ENCODE measurements around the gene CD276. TPM values are rescaled to one million over a fixed set of nuclear protein-coding genes. Genes with fewer than 3 reads are reported as not detected.

The CD276 gene
- total RNA-seq, 4 donors from 2014 or later, result 22.8 to 48.7 (median 30.8) TPM

DNA sequence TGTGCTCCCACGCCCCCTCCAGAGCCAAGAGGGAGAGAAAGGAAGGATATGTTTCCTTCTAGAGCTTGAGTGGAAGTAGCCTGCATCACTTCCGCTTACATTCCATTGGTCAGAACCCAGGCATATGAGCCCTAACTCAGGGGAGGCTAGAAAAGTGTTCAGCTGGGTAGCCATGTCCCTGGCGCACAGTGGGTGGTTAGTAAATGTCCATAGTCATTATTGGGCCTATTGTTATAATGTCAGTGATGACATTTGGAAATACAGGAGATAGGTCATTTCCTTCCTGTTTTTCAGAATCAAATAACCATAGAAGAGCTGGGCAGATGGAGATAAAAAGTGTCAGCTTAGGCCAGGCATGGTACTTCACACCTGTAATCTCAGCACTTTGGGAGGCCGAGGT, 27.3 kb downstream of the CD276 start:
- Histone ChIP-seq H3K27ac (no peak overlapping the region), H3K9me3 (no peaks in the 10 kb centered on the region), H3K27me3 (no peaks in the 10 kb centered on the region), H3K36me3 (peaks cover 0 to 21% (median 0%) of the 10 kb centered on the region in 3 donors), H3K4me1 (no peaks in the 10 kb centered on the region), H3K4me3 (no peak overlapping the region)
- TF ChIP-seq POLR2A (IDR thresholded peaks at IDR 0.05), result no peak
- TF ChIP-seq, protein P1, sequence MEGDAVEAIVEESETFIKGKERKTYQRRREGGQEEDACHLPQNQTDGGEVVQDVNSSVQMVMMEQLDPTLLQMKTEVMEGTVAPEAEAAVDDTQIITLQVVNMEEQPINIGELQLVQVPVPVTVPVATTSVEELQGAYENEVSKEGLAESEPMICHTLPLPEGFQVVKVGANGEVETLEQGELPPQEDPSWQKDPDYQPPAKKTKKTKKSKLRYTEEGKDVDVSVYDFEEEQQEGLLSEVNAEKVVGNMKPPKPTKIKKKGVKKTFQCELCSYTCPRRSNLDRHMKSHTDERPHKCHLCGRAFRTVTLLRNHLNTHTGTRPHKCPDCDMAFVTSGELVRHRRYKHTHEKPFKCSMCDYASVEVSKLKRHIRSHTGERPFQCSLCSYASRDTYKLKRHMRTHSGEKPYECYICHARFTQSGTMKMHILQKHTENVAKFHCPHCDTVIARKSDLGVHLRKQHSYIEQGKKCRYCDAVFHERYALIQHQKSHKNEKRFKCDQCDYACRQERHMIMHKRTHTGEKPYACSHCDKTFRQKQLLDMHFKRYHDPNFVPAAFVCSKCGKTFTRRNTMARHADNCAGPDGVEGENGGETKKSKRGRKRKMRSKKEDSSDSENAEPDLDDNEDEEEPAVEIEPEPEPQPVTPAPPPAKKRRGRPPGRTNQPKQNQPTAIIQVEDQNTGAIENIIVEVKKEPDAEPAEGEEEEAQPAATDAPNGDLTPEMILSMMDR (IDR thresholded peaks at IDR 0.05), result no peak
- DNase-seq, result no peak

DNA sequence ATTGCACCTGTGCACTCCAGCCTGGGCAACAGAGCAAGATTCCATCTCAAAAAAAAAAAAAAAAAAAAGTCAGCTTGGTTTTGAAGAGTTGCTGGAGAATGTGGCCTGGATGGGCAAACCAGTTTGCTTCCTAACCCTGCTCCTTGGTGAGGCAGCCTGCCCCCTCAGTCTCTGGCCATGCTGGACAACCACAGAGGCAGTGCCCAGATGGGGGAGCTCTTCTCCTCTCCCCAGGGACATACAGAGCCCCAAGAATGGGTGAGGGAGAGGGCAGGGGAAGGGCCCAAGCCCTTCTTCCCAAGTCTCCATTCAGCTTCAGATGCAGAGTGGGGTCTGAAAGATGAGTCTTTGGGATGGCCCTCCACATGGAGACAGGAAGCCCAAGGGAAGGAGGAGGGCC, 27.9 kb downstream of the CD276 start:
- H3K36me3 ChIP-seq, result peaks cover 0 to 21% (median 0%) of the 10 kb centered on the region in 3 donors
- DNase-seq, result no peak
- H3K27me3 ChIP-seq, result no peaks in the 10 kb centered on the region
- no peak overlapping the region for H3K4me3 ChIP-seq
- no peaks in the 10 kb centered on the region for H3K9me3 ChIP-seq
- no peak overlapping the region for H3K27ac ChIP-seq
- TF ChIP-seq, protein P1 (IDR thresholded peaks at IDR 0.05), result no peak
- no peak for TF ChIP-seq POLR2A (IDR thresholded peaks at IDR 0.05)
- no peaks in the 10 kb centered on the region for H3K4me1 ChIP-seq

DNA sequence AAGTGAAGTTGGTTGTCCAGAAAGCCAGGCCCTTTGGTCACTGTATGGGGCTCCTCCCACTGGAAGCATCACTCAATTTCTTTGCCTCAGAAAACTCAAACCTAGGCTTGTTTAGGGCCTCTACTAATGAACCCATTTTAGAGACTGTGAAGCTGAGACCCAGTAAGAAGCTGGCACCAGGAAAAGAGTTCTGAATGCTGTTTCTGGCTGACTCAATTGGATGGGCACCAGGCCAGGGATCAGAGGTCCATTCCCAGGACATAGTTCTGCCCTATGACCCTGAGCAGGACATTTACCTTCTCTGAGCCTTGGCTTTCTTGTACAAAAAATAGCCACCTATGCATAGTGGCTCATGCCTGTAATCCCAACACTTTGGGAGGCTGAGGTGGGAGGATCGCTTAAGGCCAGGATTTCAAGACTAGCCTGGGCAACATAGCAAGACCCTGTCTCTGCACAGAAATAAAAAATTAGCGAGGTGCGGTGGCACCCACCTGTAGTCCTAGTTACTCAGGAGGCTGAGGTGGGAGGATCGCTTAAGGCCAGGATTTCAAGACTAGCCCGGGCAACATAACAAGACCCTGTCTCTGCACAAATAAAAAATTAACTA, 30.6 kb downstream of the CD276 start:
- Histone ChIP-seq H3K4me1 (no peaks in the 10 kb centered on the region), H3K27me3 (no peaks in the 10 kb centered on the region), H3K4me3 (no peak overlapping the region), H3K36me3 (peaks cover 0 to 18% (median 0%) of the 10 kb centered on the region in 3 donors), H3K9me3 (no peaks in the 10 kb centered on the region), H3K27ac (no peak overlapping the region)
- TF ChIP-seq, protein P1 (IDR thresholded peaks at IDR 0.05), result no peak
- no peak for TF ChIP-seq POLR2A (IDR thresholded peaks at IDR 0.05)
- no peak for DNase-seq

DNA sequence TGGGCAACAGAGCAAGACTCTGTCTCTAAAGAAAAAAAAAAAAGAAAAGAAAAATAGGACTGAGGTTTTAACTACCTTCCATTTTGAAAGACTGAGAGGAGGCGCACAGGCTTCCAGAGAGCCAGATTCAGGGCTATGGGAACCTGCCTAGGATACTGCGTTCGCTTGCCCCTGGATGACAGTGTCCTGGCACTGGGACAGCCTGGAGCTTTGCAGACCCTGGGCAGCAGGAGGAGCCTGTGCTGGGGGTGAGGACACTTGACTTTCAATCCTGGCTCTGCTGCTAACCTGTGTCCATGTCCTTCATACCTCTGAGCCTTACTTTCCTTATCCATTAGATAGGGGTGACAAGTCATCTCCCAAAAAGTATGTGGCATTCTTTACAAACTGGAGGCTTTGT, 31.2 kb downstream of the CD276 start:
- TF ChIP-seq POLR2A (IDR thresholded peaks at IDR 0.05), result no peak
- TF ChIP-seq, protein P1 (IDR thresholded peaks at IDR 0.05), result no peak

DNA sequence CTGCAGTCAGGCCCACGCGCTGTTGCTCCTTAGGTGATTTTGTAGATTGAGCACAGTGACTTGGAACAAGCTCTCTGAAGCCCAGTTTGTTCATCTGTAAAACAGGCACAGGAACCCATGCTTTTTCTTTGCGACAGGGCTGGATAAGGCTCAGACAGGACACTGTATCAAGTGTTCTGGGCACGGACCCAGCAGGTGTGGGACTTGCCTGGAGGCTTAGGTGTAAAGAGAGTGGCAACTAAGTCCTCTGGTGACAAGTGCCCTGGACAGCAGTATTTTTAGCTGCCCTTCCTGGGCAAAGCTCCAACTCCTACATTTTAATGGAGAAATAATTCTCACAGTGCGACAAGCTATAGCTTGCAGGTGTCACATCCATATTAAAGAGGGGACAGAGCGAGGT, 32.2 kb downstream of the CD276 start:
- Histone ChIP-seq H3K4me1 (no peaks in the 10 kb centered on the region), H3K27me3 (no peaks in the 10 kb centered on the region), H3K27ac (no peak overlapping the region), H3K4me3 (no peak overlapping the region), H3K36me3 (peaks cover 0 to 14% (median 0%) of the 10 kb centered on the region in 3 donors), H3K9me3 (no peaks in the 10 kb centered on the region)
- no peak for DNase-seq
- TF ChIP-seq, protein P1 (IDR thresholded peaks at IDR 0.05), result no peak
- TF ChIP-seq POLR2A (IDR thresholded peaks at IDR 0.05), result no peak

More for the DNA sequence above, 31.2 kb downstream of the CD276 start:
- DNase-seq, result no peak
- no peak overlapping the region for H3K4me3 ChIP-seq
- no peaks in the 10 kb centered on the region for H3K9me3 ChIP-seq
- peaks cover 0 to 18% (median 0%) of the 10 kb centered on the region in 3 donors for H3K36me3 ChIP-seq
- no peak overlapping the region for H3K27ac ChIP-seq
- H3K4me1 ChIP-seq, result no peaks in the 10 kb centered on the region
- no peaks in the 10 kb centered on the region for H3K27me3 ChIP-seq
